Keratinocyte (primary cell): ENCODE data around the gene DNAH17.

Experiments used
- CTCF ChIP-seq, 3 experiments: IDR thresholded peaks in 1 of 3; conservative IDR thresholded peaks in 1 of 3; optimal IDR thresholded peaks in 1 of 3; 2 replicates in 2 of 3; 3 replicates in 1 of 3; pipeline versions ENCODE3 to v1.5.1; 2011; ENCODE audit warnings: low read length in 3 of 3, mild to moderate bottlenecking in 3 of 3, moderate library complexity in 2 of 3, control low read depth in 1 of 3, inconsistent platforms in 1 of 3; ENCODE audit not compliant: insufficient read depth in 2 of 3; ENCODE audit errors: extremely low read depth in 1 of 3
- EZH2 ChIP-seq: IDR thresholded peaks from one replicate; pipeline ENCODE4 v1.6.1; 2012; ENCODE audit warnings: inconsistent platforms, mild to moderate bottlenecking, low read length, moderate library complexity

- TF ChIP-seq CTCF (optimal IDR thresholded peaks at IDR 0.05 in 1 of 3, IDR thresholded peaks at IDR 0.05 in 1 of 3, conservative IDR thresholded peaks at IDR 0.05 in 1 of 3; ENCODE audit: extremely low read depth in 1 of 3, insufficient read depth in 2 of 3, low read length in 3 of 3) (no peak), EZH2 (no peak)
These were observed 69.7 kb downstream of the DNAH17 start for GRCh38 chr17:78507526-78507925.
